ENCODE data around the gene FBXL15.
"Not testable (repeated sequence)": the region's sequence is repeated elsewhere in the genome, so short reads cannot be mapped to it uniquely, and the experiment has no call there.

The FBXL15 gene

DNA sequence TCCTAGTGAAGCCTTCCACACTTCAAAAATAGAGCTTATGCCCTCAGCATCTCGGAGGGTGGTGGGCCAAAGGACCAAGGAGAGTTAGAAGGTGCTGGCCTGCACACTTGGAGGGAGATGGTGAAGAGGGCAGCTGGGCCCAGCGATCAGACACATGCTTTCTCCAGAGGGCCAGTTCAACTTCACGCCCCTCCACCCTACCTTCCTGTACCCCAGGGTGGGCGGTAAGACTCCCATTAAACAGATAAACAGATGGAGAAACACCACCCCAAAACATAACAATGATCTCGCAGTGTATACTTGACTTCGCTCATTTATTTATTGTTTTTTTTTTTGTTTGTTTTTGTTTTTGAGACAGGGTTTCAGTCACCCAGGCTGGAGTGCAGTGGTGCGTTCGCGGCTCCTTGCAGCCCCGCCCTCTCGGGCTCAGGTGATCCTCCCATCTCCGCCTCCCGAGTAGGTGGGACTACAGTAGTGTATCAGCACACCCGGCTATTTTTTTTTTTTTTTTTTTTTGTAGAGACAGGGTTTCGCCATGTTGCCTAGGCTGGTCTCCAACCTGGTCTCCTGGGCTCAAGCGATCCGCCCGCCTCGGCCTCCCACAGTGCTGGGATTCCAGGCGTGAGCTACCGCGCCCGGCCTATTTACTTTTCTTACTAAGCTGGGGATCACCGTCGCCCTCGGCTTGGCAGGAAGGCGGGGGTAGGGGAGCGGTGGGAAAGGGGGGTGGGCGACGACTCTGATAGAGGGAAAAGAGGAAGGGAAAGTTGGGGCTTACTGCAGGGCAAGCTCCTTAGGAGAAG is 28.9 kb downstream of the FBXL15 start:
- no peak for DNase-seq (ENCODE audit: low read depth)
- peak overlapping the region; percentile 60 for H3K4me3 ChIP-seq (ENCODE audit: low read depth, low read length)
- in situ Hi-C loops (cut with HindIII; ENCODE audit: low sequenced_read_pairs) = no loop called here
- TF ChIP-seq, protein P1, sequence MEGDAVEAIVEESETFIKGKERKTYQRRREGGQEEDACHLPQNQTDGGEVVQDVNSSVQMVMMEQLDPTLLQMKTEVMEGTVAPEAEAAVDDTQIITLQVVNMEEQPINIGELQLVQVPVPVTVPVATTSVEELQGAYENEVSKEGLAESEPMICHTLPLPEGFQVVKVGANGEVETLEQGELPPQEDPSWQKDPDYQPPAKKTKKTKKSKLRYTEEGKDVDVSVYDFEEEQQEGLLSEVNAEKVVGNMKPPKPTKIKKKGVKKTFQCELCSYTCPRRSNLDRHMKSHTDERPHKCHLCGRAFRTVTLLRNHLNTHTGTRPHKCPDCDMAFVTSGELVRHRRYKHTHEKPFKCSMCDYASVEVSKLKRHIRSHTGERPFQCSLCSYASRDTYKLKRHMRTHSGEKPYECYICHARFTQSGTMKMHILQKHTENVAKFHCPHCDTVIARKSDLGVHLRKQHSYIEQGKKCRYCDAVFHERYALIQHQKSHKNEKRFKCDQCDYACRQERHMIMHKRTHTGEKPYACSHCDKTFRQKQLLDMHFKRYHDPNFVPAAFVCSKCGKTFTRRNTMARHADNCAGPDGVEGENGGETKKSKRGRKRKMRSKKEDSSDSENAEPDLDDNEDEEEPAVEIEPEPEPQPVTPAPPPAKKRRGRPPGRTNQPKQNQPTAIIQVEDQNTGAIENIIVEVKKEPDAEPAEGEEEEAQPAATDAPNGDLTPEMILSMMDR (IDR thresholded peaks at IDR 0.05; ENCODE audit: low read depth, low read length, missing control alignments) = no peak

DNA sequence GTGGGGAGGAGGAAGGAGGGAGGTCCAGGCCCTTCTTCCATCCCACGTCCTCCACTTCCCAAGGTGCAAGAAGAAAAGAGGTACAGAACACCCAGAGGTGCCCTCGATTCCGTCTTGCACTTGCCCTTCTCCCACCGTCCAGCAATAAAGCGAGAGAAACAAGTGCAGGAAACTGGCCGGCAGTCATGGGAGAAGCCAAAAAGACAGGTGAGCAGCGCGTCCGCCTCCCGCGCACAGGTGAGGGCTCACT is 29.4 kb downstream of the FBXL15 start:
- in situ Hi-C loops (cut with HindIII; ENCODE audit: low sequenced_read_pairs) = no loop called here
- no peak for DNase-seq (ENCODE audit: low read depth)
- TF ChIP-seq, protein P1 (IDR thresholded peaks at IDR 0.05; ENCODE audit: low read depth, low read length, missing control alignments) = no peak
- H3K4me3 ChIP-seq (ENCODE audit: low read depth, low read length) = peak overlapping the region; percentile 60

DNA sequence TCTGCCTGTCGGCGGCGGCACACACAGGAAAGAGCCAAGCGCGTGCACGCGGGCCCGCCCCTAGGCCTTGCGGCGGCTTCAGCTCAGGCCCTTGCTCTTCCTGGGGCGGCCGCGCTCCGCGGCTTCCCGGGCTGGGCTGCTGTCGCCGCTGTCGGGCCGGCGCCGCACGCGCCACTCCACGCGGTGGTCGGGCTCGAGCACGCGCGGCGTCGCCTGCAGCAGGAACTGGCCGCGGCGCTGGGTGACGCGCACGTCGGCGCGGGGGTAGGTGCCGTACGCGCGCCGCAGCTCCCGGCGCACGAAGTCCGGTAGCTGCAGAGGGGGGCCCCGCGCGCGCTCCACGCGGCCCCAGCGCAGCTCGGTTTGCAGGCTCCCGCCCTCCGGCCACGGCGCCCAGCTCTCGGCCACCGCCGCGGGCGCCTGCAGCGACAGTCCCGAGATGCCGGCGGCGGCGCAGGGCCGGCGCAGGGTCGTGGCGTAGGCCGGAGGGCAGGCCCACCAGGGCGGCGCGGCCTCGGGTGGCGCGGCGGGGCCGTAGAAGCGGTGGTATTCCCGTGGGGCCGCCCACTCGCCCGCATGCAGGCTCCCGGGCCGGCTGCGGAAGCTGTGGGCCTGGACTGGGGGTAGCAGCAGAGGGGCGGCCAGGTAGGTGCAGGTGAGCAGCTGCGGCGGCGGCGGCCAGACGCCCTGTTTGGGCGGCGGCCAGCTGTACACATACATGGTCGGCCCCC is 29.9 kb downstream of the FBXL15 start:
- DNase-seq (ENCODE audit: low read depth) = no peak
- peak overlapping the region; percentile 60 for H3K4me3 ChIP-seq (ENCODE audit: low read depth, low read length)
- TF ChIP-seq, protein P1 (IDR thresholded peaks at IDR 0.05; ENCODE audit: low read depth, low read length, missing control alignments) = no peak
- in situ Hi-C loops (cut with HindIII; ENCODE audit: low sequenced_read_pairs) = no loop called here

DNA sequence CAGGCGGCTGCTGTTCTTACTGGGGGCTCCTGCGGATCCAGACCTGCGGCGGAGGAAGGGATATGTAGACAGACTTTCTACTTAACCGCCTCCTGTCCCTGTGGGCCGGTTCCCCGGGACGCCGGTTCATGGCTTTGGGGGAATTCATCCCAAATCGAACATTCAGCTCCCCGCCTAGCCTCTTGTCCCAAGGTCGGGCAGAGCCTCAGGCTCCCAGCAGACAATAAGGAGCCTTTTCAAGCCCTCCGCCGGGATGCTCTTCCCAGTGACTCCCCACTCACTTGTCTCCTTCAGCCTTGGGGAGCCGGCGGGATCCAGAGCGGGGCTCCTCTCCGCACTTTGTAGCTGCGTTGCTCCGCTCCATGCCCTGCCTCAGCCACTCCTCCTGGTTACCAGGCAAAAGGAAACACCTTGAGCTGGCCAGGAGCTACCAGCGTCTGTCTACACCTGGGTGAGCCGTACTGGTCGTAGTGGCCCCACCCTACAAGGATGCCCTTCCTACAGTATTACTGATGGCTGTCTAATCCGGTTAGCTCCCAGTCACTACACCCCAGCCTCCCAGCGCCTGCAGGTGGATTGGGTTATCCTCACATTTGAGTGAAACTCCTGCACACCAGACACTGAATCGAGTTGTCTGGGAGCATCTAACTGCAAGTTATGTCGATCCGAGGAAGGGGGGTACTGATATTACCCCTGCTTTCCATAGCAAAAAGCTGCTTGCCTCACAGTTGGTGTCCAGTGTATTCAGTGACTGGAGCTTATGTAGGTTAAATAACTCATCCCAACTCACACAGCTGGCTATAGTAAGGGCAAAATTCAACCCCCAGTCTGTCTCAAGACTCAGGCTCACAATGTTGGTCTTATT is 30.7 kb downstream of the FBXL15 start, which contains the start of gene C10orf95:
Gene C10orf95, minus strand, starts transcription at position 439 of the 865 bp plus-strand sequence. CDS start 450 bp downstream, outside the sequence.
- TF ChIP-seq, protein P1 (IDR thresholded peaks at IDR 0.05; ENCODE audit: low read depth, low read length, missing control alignments) = no peak
- DNase-seq (ENCODE audit: low read depth) = no peak
- in situ Hi-C loops (cut with HindIII; ENCODE audit: low sequenced_read_pairs) = no loop called here
- peak within 1 kb of the TSS; percentile 60 for H3K4me3 ChIP-seq (ENCODE audit: low read depth, low read length)

DNA sequence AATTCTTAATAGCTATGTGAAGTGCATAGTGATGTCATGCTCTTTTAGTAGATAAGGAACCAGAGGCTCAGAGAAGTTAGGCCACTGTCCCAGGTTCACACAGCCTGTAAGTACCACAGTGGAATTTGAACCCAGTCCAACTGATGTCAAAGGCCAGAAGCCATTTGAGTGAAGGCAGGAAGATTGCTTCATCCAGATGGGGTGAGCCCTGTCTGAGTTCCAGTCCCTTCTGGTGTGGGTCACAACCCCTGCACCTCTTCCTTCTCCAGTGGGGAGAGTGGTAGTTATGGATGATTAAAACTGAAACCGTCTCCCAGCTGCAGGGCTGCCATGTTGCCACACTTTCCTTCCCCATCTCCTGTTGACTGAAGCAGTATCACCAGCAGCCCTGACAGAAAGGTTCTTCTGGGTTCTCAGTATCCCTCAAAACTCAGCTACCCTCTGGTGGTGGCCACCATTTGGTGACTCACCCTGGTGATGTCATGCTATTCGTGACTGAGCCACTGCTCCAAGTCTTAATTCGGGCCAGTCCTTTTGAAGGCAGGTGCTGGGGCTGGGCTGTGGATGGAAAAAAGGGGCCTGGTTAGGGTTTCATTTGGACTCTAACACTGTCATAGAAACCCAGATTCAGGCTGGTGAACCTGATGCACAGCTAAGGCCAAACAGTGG is 32.2 kb downstream of the FBXL15 start:
- in situ Hi-C loops (cut with HindIII; ENCODE audit: low sequenced_read_pairs) = no loop called here
- no peak for DNase-seq (ENCODE audit: low read depth)
- TF ChIP-seq, protein P1 (IDR thresholded peaks at IDR 0.05; ENCODE audit: low read depth, low read length, missing control alignments) = no peak
- H3K4me3 ChIP-seq (ENCODE audit: low read depth, low read length) = no peak overlapping the region

DNA sequence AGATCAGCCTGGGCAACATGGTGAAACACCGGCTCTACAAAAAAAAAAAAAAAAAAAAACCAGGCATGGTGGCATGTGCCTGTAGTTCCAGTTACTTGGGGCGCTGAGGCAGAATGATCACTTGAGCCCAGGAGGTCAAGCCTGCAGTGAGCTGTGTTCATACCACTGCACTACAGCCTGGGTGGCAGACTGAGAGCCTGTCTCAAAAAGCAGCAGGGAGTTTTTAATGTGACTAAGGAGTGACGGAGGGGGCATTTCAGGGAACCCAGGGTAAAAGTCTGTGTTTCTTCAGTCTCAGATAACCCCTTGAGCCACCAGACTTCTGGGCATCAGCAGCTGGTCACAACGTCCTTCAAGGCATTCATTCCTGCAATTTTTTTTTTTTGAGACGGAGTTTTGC is 32.9 kb downstream of the FBXL15 start:
- no peak for DNase-seq (ENCODE audit: low read depth)
- H3K4me3 ChIP-seq (ENCODE audit: low read depth, low read length) = no peak overlapping the region
- in situ Hi-C loops (cut with HindIII; ENCODE audit: low sequenced_read_pairs) = no loop called here
- TF ChIP-seq, protein P1 (IDR thresholded peaks at IDR 0.05; ENCODE audit: low read depth, low read length, missing control alignments) = no peak

DNA sequence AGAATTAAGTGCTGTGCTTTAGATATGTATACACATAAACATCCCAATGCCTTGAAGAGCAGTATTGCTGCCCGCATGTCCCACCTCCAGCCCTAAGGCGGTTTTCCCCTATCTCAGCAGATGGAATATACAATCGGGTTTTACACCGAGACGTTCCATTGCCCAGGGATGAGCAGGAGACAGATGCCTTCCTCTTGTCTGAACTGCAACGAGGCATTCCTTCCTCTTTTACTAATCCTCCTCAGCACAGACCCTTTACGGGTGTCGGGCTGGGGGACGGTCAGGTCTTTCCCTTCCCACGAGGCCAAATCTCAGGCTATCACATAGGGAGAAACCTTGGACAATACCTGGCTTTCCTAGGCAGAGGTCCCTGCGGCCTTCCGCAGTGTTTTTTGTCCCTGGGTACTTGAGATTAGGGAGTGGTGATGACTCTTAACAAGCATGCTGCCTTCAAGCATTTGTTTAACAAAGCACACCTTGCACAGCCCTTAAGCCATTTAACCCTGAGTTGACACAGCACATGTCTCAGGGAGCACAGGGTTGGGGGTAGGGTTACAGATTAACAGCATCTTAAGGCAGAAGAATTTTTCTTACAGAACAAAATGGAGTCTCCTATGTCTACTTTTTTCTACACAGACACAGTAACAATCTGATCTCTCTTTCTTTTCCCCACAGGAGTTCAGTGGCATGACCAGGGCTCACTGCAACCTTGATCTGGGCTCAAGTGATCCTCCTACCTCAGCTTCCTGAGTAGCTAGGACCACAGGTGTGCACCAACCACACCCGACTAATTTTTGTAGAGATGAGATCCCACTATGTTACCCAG is 34.2 kb downstream of the FBXL15 start:
- H3K4me3 ChIP-seq (ENCODE audit: low read depth, low read length); DNase-seq (ENCODE audit: low read depth); in situ Hi-C loops (cut with HindIII; ENCODE audit: low sequenced_read_pairs): not testable (repeated sequence)

Measured in astrocyte of the cerebellum (primary cell).